ENCODE results near the gene MAP2K7. TPM values are rescaled to one million over a fixed set of nuclear protein-coding genes. Genes with fewer than 3 reads are reported as not detected.
"Not testable (repeated sequence)": the region's sequence is repeated elsewhere in the genome, so short reads cannot be mapped to it uniquely, and the experiment has no call there.

Gene MAP2K7
- total and polyA plus RNA-seq, 11 donors, result 11.6 to 35.5 (median 23.5) TPM

DNA sequence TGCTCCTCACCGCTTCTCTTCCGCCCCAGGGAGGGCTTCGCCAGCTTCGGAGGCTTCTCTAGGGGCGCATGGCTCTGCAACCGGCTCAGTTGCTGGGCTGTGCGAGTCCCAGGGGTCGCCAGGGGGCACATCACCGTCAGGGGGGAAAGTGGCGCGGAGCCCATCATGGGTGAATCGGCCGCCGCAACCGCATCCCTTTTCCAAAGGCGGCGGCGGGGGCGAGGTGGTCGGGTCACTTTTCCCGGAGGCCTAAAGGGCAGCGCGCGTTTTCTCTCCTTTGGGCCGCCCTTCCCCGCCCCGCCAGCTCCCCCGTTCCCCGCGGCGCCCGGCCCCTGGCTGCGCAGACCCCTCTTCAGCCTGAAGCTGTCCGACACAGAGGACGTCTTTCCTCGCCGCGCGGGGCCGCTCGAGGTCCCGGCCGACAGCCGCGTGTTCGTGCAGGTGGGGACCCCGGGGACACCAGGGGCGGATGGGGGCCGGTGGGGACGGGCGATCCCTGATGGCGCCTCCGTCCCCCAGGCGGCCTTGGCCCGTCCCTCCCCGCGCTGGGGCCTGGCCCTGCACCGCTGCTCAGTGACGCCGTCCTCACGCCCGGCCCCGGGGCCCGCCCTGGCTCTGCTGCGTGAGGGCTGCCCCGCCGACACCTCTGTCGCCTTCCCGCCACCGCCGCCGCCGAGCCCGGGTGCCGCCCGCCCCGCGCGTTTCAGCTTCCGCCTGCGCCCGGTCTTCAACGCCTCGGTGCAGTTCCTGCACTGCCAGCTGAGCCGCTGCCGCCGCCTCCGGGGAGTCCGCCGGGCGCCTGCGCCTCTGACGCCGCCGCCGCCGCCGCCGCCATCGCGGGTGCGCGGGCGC, 12.7 kb downstream of the MAP2K7 start:
- peak in 1 of 5 donors; percentile 63 for DNase-seq
- peaks cover under 1 to 55% (median 28%) of the 10 kb centered on the region in 12 donors for H3K4me1 ChIP-seq
- peak overlapping the region in 5 of 12 donors; percentile 24 to 80 (median 75) for H3K27ac ChIP-seq
- H3K36me3 ChIP-seq, result peaks cover 6 to 20% (median 15%) of the 10 kb centered on the region in 9 donors
- H3K4me3 ChIP-seq, result peak overlapping the region; percentile 7 to 56 (median 38)
- intact Hi-C loops (cut with DNase I), result no loop called here
- 0 to 2% (median 1%) methylated on average over 22 to 104 of the region's 104 CpGs for WGBS, 4 donors
- no peaks in the 10 kb centered on the region for H3K9me3 ChIP-seq
- peak in 1 of 2 donors; percentile 4 for TF ChIP-seq POLR2A (IDR thresholded peaks at IDR 0.05)
- TF ChIP-seq, protein P1, sequence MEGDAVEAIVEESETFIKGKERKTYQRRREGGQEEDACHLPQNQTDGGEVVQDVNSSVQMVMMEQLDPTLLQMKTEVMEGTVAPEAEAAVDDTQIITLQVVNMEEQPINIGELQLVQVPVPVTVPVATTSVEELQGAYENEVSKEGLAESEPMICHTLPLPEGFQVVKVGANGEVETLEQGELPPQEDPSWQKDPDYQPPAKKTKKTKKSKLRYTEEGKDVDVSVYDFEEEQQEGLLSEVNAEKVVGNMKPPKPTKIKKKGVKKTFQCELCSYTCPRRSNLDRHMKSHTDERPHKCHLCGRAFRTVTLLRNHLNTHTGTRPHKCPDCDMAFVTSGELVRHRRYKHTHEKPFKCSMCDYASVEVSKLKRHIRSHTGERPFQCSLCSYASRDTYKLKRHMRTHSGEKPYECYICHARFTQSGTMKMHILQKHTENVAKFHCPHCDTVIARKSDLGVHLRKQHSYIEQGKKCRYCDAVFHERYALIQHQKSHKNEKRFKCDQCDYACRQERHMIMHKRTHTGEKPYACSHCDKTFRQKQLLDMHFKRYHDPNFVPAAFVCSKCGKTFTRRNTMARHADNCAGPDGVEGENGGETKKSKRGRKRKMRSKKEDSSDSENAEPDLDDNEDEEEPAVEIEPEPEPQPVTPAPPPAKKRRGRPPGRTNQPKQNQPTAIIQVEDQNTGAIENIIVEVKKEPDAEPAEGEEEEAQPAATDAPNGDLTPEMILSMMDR (IDR thresholded peaks at IDR 0.05), result no peak
- no peak for ATAC-seq
- H3K27me3 ChIP-seq, result peaks cover 16 to 51% (median 33%) of the 10 kb centered on the region in 9 donors

DNA sequence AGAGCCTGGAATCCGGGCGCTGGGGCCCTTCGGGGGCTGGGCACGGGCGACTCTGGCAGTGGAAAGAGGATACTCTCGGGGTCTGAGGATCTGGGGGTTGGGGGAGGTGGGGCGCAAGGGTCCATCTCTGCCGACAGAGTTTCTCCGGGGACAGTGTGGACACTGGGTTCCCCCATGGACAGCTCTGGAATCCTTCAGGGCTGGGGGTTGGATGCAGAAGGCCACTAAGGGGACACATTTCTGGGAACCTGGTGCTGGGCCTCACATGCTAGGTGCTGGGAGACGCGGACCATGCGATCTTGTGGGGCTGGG, 13.2 kb downstream of the MAP2K7 start:
- TF ChIP-seq POLR2A (IDR thresholded peaks at IDR 0.05), result peak in 1 of 2 donors; percentile 0
- TF ChIP-seq, protein P1 (IDR thresholded peaks at IDR 0.05), result no peak
- H3K27me3 ChIP-seq, result peaks cover 16 to 51% (median 33%) of the 10 kb centered on the region in 9 donors
- WGBS, 4 donors, result 2 to 8% (median 6%) methylated on average over 6 to 12 of the region's 12 CpGs; no CpG with 5 or more reads in 1 of the 4 donors
- ATAC-seq (no peak), DNase-seq (no peak)
- H3K27ac ChIP-seq, result peak overlapping the region in 8 of 12 donors; percentile 24 to 84 (median 70)
- intact Hi-C loops (cut with DNase I), result no loop called here
- H3K4me1 ChIP-seq, result peaks cover 5 to 61% (median 34%) of the 10 kb centered on the region in 12 donors
- H3K9me3 ChIP-seq, result no peaks in the 10 kb centered on the region
- H3K4me3 ChIP-seq, result peak overlapping the region in 11 of 12 donors; percentile 10 to 56 (median 39)
- H3K36me3 ChIP-seq, result peaks cover under 1 to 17% (median 12%) of the 10 kb centered on the region in 9 donors

- Histone ChIP-seq H3K4me1 (peaks cover 5 to 64% (median 37%) of the 10 kb centered on the region in 12 donors), H3K27ac (peak overlapping the region in 10 of 12 donors; percentile 19 to 84 (median 60)), H3K36me3 (peaks cover 0 to 17% (median 12%) of the 10 kb centered on the region in 9 donors), H3K4me3 (peak overlapping the region; percentile 10 to 56 (median 38)), H3K27me3 (peaks cover 16 to 51% (median 33%) of the 10 kb centered on the region in 9 donors), H3K9me3 (no peaks in the 10 kb centered on the region)
- TF ChIP-seq POLR2A (IDR thresholded peaks at IDR 0.05), result peak in 1 of 2 donors; percentile 10
- TF ChIP-seq, protein P1 (IDR thresholded peaks at IDR 0.05), result peak in 11 of 12 donors; percentile 22 to 64 (median 47)
- WGBS, 4 donors, result 1 to 10% (median 1%) methylated on average over 2 to 71 of the region's 71 CpGs
- intact Hi-C loops (cut with DNase I), result loop anchor here in 1 of 10 donors (2.0 kb wide), 1 partner anchor 13 kb away; no protein-coding TSS in a partner anchor
- peak in 1 of 5 donors; percentile 63 for DNase-seq
- peak in 2 of 4 donors; percentile 3 to 4 for ATAC-seq
Observed at GRCh38 chr19:7917267-7918061, 13.8 kb downstream of the MAP2K7 start.

DNA sequence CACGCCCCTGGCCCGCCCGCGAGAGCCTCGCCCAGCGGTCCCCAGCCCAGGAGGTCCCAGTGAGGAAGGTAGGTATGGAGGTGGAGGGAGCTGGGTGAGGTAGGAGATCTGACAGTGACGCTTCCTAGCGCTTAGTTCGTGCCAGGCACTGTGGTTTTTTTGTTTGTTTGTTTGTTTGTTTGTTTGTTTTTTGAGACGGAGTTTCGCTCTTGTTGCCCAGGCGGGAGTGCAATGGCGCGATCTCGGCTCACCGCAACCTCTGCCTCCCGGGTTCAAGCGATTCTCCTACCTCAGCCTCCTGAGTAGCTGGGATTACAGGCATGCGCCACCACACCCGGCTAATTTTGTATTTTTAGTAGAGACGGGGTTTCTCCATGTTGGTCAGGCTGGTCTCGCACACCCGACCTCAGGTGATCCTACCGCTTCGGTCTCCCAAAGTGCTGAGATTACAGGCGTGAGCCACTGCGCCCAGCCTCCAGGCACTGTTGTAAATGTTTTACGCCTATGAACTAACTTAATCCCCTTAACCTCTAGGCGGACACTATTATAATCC, 14.5 kb downstream of the MAP2K7 start:
- Histone ChIP-seq H3K4me3 (peak overlapping the region in 11 of 12 donors; percentile 15 to 56 (median 39)), H3K36me3 (peaks cover 0 to 17% (median 14%) of the 10 kb centered on the region in 9 donors), H3K4me1 (peaks cover 5 to 64% (median 37%) of the 10 kb centered on the region in 12 donors), H3K27me3 (peaks cover 16 to 51% (median 33%) of the 10 kb centered on the region in 9 donors), H3K27ac (peak overlapping the region in 7 of 12 donors; percentile 24 to 84 (median 75))
- intact Hi-C loops (cut with DNase I), result loop anchor here in 1 of 10 donors (2.0 kb wide), 1 partner anchor 13 kb away; no protein-coding TSS in a partner anchor
- WGBS, 4 donors, result 29 to 44% (median 32%) methylated on average over 29 of the region's 29 CpGs
- not testable (repeated sequence) for ATAC-seq, H3K9me3 ChIP-seq, DNase-seq
